HEK293T (cell line): ENCODE results near the gene EGFLAM.

Source experiments
- ARNT ChIP-seq: fragments of 450-650 bp; IDR thresholded peaks from 2 replicates; pipeline ENCODE4 v1.6.1; 2017; ENCODE audit warnings: mild to moderate bottlenecking
- BHLHE40 ChIP-seq: fragments of 450-650 bp; IDR thresholded peaks from 2 replicates; pipeline ENCODE4 v1.6.1; 2016; ENCODE audit warnings: mild to moderate bottlenecking, moderate library complexity, borderline replicate concordance
- ELF4 ChIP-seq: fragments of 450-650 bp; IDR thresholded peaks from 2 replicates; pipeline ENCODE4 v1.6.1; 2017; ENCODE audit warnings: antibody characterized with exemption
- FOXA1 ChIP-seq: fragments of 450-650 bp; IDR thresholded peaks from 2 replicates; pipeline ENCODE4 v1.6.1; 2016; ENCODE audit warnings: mild to moderate bottlenecking
- FOXK2 ChIP-seq: fragments of 450-650 bp; IDR thresholded peaks from 2 replicates; pipeline ENCODE4 v1.6.1; 2016; ENCODE audit warnings: mild to moderate bottlenecking
- FOXM1 ChIP-seq: fragments of 450-650 bp; IDR thresholded peaks from 2 replicates; pipeline ENCODE4 v1.6.1; 2017; ENCODE audit warnings: mild to moderate bottlenecking, borderline replicate concordance
- HDGF ChIP-seq: fragments of 450-650 bp; IDR thresholded peaks from 2 replicates; pipeline ENCODE4 v1.6.1; 2017; ENCODE audit warnings: antibody characterized with exemption, borderline replicate concordance
- PKNOX1 ChIP-seq: fragments of 450-650 bp; IDR thresholded peaks from 2 replicates; pipeline ENCODE4 v1.6.1; 2016
- SP1 ChIP-seq: fragments of 450-650 bp; IDR thresholded peaks from 2 replicates; pipeline ENCODE4 v1.6.1; 2017
- SUZ12 ChIP-seq: fragments of 450-650 bp; IDR thresholded peaks from 2 replicates; pipeline ENCODE4 v1.6.1; 2016; ENCODE audit warnings: mild to moderate bottlenecking
- TARDBP ChIP-seq: fragments of 450-650 bp; IDR thresholded peaks from 2 replicates; pipeline ENCODE4 v1.6.1; 2016
- ZNF384 ChIP-seq: fragments of 450-650 bp; IDR thresholded peaks from 2 replicates; pipeline ENCODE4 v1.6.1; 2016

GRCh38 chr5:38241655-38242054, 16.7 kb upstream of the EGFLAM start:
- TF ChIP-seq BHLHE40, result no peak
- TF ChIP-seq TARDBP, result no peak
- no peak for TF ChIP-seq FOXK2
- TF ChIP-seq SP1, result no peak
- no peak for TF ChIP-seq SUZ12
- no peak for TF ChIP-seq PKNOX1
- no peak for TF ChIP-seq HDGF
- TF ChIP-seq ZNF384, result no peak
- no peak for TF ChIP-seq FOXM1
- no peak for TF ChIP-seq ARNT
- no peak for TF ChIP-seq ELF4
- no peak for TF ChIP-seq FOXA1
